B cell (primary cell): Measurements from ENCODE around the gene MCOLN1.

Source experiments
- CTCF ChIP-seq: fragments of 200-600 bp; IDR thresholded peaks from one replicate; pipeline ENCODE4 v1.8.0; 2022; ENCODE audit warnings: antibody characterized with exemption, mild to moderate bottlenecking
- EZH2 ChIP-seq: IDR thresholded peaks from 2 replicates; pipeline ENCODE4 v1.6.1; 2012; ENCODE audit warnings: borderline replicate concordance, low read depth, mild to moderate bottlenecking, moderate library complexity, low read length; ENCODE audit not compliant: insufficient read depth, poor library complexity, severe bottlenecking

GRCh38 chr19:7483720-7484201 is 38.7 kb upstream of the MCOLN1 start:
- TF ChIP-seq CTCF, result no peak
- TF ChIP-seq EZH2, result no peak
